ENCODE measurements around the gene PSKH1.

- TF ChIP-seq CTCF (IDR thresholded peaks at IDR 0.05) (no peak), POLR2A (IDR thresholded peaks at IDR 0.05) (no peak)
Observed at GRCh38 chr16:67932462-67932840, 39.4 kb downstream of the PSKH1 start.

All from testis (tissue), 2 donors.